ENCODE results near the gene MAPK1. TPM values are rescaled to one million over a fixed set of nuclear protein-coding genes. Genes with fewer than 3 reads are reported as not detected.

The MAPK1 gene
- total and polyA plus RNA-seq, 9 of the 15 experiments (the other 6 are each of a cell fraction or from before 2014, with no cell fraction given): 46.3 to 575 (median 283) TPM

- TF ChIP-seq STAT6 (CRISPR knock-in tag; IDR thresholded peaks at IDR 0.05) (peak; percentile 84; the same call in 1 of the 2 replicates), MECOM (CRISPR knock-in tag; IDR thresholded peaks at IDR 0.05) (peak; percentile 59; the same call in 1 of the 2 replicates), POU5F1 (IDR thresholded peaks at IDR 0.05; ENCODE audit: borderline replicate concordance, low read depth, low read length, partially characterized antibody) (no peak), THRB (CRISPR knock-in tag; conservative IDR thresholded peaks at IDR 0.05) (no peak), TOE1 (IDR thresholded peaks at IDR 0.05; ENCODE audit: borderline replicate concordance) (no peak), TOE1 (CRISPR knock-in tag; IDR thresholded peaks at IDR 0.05; ENCODE audit: borderline replicate concordance, low read depth) (no peak), CTBP1 (IDR thresholded peaks at IDR 0.05; ENCODE audit: borderline replicate concordance) (no peak), PHF20 (IDR thresholded peaks at IDR 0.05; ENCODE audit: partially characterized antibody) (no peak), PML (IDR thresholded peaks at IDR 0.05; ENCODE audit: low read length) (peak; percentile 14; the same call in 1 of the 2 replicates), TEAD1 (CRISPR knock-in tag; IDR thresholded peaks at IDR 0.05) (peak in 1 of 2 experiments; percentile 86; a peak in 1 of 4 replicates), ZNF717 (CRISPR knock-in tag; IDR thresholded peaks at IDR 0.05) (0 out of 2 replicates have a peak, but pooled peaks have one; percentile 22), JUND (IDR thresholded peaks at IDR 0.05; ENCODE audit: borderline replicate concordance, low read depth, low read length) (peak; percentile 97), JUND (tag; IDR thresholded peaks at IDR 0.05; ENCODE audit: borderline replicate concordance, low read depth, low read length) (no peak), KDM2B (CRISPR knock-in tag; IDR thresholded peaks at IDR 0.05) (no peak), MAFK (IDR thresholded peaks at IDR 0.05; ENCODE audit: low read length) (peak; percentile 27; the same call in 1 of the 2 replicates), BMI1 (IDR thresholded peaks at IDR 0.05; ENCODE audit: low read length) (no peak), ZNF232 (CRISPR knock-in tag; IDR thresholded peaks at IDR 0.05) (0 out of 2 replicates have a peak, but pooled peaks have one; percentile 60), ELK1 (CRISPR knock-in tag; IDR thresholded peaks at IDR 0.05) (no peak)
These were observed 88.6 kb downstream of the MAPK1 start (continued) for GRCh38 chr22:21778705-21779363.
